NCI-H82 (cell line): ENCODE measurements around the gene ACTR5.
"Not testable (repeated sequence)": the region's sequence is repeated elsewhere in the genome, so short reads cannot be mapped to it uniquely, and the experiment has no call there.

Experiments
- DNase-seq: peaks from one replicate; lab custom pipeline; 2025; lab: John Stamatoyannopoulos, UW

Gene ACTR5

DNA sequence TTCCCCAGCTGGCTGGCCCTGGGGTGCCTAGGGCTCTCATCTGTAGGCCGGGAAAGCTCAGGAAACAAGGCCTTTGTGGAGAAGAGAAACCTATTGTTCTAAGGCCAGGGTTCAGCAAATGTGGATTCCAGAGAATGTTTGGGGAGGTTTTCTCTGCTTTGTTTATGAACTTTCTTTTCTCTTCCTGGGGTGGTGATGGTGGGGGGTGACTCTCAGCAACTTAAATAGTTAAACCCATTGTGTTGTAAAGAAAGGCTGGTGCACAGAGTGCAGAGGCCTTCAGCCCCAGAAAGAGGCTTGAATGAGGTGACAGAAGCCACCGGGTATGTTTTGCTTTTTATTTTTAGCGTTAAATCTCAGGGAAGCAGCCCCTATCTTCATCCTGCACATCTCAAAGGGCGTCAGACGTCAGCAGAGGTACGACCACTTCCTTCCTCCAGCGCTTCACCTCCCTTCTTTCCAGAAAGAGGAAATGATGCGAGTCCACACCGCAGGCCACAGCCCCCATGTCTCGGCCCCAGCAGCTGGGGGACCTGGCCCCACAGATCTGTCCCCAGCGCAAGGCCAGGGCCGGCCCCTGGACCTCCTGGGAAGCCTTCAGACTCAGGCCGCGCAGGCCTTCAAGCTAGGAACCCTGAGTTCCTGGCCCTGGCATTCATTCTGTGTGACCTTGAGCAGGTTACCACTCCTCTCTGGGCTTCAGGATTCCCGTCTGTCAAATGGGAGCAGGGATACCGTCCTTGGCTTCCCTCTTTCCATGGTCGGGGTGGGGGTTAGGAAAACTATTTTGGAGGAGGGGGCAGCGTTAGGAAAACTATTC, 56.6 kb downstream of the ACTR5 start:
- DNase-seq: no peak

DNA sequence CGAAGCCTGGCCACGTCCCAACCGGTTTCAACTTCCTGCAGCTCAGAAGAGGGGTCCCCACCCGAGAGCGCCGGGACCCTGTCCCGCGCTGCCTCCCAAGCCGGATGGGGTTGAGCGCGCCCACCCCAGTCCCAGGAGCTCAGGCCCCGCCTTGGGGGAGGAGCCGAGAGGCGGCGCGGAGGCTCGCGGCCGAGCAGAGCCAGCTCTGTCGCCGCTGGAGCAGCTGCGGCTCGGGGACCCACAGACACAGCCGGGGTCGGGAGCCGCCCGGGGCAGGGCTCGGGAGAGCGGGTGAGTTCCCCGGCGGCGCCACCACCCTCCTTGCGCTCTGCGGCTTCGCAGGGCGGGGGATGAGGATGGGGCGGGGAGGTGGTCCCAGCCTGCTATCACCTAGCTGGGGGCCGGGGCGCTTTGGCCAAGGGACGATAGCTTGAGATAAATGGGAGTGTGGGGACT, 57.3 kb downstream of the ACTR5 start, which contains the start of gene PPP1R16B:
Gene PPP1R16B (plus strand): TSS at position 196 of the 456 bp plus-strand sequence. CDS start 30,229 bp downstream, outside the sequence.
- DNase-seq: peak; percentile 62

DNA sequence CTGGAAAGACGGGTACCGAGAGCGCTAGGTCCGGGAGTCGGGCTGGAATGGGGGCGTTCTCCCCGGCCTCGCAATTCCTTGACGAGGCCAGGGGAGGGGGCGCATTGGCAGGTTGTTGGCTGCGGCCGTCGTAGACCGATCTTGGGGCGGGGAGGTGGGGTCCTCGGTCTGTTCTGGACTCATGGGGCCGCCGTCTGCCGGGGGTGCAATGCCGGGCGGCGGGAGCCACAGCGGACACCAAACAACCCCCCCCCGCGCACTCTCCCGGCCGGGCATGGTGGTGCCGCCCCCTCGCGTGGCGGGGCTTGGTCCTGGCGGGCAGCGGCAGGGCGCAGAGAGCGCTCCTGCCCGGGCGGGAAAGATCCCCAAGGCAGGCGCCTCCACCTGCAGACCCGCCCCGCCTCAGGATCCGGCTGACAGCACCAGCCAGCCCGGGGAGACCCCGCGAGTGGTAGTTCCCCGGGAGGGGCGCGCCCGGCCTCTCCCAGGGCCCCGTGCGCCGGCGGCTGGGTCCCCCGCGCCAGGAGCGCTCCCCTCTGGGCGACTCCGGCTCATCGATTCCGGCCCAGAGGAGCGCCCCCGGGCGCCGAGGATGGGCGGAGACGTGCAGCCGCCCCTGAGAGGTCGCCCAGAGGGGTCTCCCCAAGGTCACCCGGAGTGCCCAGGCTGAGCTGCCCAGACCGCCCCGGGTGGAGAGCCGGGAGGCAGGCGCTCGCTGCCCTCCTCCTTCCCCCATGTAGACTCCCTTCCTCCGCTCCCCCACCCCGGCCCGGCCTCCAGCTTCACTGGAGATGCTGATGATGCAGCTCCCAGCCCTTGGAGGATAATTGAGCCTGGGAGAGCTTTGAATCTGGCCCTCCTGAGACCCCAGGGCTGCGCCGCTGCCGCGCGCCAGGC, 57.9 kb downstream of the ACTR5 start:
- no peak for DNase-seq

DNA sequence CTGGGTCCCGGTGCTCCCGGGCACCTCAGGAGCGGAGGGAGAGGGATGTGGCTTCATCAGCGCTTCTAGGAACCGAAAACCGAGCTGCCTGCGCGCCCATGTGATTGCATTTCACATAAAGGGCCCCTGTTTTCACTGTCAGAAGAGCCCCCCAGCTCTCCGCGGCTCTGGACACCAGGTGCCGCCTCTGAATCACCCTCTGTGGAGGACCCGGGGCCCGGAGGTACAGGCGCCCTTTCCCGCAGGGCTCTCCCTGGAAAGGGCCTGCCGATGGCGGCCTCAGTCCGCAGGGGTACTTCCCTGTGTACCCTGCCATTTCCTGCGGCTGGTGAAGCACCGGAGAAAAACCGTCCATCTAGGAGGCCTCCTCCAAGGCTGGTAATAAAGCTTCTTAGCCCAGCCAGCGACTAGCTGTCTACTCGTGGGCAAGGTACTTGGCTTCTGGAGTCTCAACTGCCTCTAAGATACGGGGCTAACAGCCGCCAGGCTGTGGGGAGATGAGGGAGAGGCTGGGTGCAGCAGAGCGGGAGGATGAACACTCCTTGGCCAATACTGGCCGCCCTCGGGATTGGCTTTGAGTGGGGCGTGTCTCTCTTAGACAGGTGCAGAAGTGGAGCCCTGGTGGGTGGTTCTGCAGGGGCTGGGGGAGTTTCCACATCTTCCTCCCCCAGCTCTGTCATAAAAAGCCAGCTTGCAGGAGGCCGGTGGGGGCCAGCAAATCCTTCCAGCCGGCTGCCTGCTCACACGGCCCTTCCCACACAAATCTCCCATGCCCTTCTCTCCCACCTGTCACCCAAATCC, 58.8 kb downstream of the ACTR5 start:
- DNase-seq: peak; percentile 51

DNA sequence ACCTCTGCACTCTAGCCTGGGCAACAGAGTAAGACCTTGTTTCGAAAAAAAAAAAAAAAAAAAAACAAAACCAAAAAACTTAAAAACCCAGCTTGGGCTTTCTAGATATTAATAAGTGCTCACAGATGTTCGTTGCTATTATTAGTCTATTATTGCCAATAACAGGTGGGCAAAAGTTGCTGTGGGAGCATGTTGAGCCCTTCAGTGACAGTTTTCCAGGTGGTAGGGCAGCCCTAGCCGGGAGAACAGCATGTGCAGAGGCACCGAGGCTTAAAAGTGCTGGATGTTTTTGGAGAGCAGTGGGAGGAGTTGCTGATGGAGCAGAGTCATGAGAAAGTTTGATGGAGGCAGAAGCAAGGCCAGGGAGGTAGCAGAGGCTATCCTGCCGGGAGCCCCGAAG, 61.7 kb downstream of the ACTR5 start:
- no peak for DNase-seq

DNA sequence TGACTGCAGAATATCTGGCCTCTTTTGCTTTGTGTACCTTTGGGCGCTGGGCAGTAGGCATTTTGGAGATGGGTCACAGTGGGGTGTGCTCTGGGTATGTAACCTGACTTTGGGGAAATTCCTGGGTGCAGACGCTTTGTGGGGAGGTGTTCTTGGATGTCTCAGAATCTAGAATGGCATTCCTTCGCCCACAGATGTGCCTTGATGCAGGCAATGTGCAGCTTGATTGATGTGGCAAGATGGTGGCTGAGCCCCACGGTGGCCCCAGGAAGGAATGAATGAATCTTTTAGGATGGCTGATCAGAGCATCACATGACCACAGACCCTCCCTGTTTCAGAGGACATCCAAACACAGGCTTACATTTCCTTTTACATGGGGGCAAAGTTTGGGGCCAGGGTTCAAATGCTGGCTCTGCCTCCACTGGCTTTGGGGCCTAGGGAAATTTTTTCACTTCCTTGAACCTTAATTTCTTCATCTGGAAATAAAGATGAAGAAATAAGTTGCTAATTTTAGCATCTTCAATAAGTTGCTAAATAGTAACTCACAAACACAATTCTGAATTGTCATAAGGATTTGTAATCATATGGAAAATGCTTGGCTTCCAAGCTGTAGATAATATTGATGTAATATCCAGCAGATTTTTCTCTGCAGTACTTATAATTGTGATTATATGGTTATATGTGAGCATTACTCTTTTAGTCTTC, 62.8 kb downstream of the ACTR5 start:
- no peak for DNase-seq

DNA sequence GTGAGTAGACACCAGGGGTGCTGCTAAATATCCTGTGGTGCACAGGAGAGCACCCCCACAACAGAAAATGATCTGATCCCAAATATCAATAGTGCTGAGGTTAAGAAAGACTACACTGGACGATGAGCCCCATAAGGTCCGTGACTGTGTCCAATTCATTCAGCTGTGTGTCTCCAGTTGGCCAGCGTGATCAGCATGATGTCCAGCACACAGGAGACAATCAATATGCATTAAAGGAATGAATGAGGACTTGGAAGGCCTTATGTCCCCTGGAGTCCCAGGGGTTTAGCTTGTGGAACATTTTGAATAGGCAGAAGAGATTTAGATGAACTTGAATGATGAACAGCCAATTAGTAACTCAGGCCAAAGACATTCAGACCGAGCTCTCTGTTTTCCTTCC, 63.5 kb downstream of the ACTR5 start:
- DNase-seq: no peak

DNA sequence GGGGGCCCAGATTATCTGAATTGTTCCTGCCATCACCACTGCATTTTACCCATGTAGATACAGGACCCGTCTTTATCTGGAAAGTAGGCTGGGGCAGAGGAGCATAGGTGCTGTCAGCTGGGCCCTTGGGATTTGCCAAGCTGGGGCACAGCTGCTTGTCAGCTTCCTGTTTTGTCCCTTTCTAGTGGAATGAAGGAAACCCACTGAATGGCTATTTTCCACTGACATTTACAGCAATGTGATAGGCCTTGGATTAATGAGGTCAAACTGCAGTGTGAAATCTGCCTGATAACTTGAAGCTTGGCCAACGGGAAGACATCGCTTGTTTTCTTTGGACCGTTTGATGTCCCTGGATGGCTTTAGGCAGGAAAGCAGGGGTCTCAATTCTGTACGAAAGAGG, 63.9 kb downstream of the ACTR5 start:
- DNase-seq: no peak

DNA sequence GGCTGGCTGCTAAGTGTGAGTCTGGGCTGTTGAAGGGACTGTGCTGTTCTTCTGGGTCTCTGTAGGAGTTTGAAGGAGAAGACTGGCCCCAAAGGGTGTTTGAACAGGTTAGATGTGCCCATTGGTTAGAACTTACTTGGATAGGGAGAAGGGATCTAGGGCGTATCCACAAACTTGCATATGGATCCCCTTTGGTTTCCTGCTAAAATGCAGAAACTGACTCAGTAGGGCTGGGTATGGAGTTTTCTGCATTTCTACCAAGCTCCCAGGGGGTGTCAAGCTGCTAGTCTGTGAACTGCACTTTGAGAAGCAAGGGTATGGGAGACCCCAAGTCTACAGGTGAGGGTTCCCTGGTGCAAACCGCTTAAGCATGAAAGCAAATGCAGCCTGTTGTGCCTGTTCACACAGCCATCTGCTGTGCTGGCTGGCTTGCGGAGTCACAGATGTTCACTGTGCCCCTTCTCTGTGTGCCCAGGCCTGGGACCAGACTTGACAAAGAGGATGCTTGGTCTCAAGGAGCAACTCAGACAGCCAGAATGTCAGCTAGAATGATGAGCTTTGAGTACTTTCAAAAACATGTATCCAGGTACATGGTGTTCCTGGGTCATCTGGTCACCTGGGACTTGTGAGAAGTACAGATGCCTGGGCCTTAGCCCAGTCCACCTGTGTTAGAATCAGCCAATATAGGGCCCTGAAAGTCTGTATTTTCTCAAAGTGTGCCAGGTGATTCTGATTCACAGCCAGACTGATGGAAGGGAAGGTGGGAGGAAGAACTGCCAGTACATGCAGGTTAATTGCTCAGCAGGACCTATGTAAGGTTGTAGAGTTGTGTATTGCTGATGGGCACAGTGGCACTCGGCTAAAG, 64.7 kb downstream of the ACTR5 start:
- no peak for DNase-seq

DNA sequence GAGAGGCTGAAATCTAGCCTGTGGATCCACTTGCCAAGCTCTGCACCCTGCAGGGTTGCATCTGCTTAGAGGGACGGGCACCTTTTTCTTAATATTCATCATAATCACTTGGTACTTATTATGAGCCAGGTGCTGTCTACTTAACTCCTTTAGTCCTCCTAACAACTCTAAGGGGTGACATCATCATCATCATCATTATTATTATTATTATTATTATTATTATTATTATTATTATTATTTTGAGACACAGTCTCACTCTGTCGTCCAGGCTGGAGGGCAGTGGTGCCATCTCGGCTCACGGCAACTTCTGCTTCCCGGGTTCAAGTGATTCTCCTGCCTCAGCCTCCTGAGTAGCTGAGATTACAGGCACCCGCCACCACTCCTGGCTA, 65.3 kb downstream of the ACTR5 start:
- not testable (repeated sequence) for DNase-seq

DNA sequence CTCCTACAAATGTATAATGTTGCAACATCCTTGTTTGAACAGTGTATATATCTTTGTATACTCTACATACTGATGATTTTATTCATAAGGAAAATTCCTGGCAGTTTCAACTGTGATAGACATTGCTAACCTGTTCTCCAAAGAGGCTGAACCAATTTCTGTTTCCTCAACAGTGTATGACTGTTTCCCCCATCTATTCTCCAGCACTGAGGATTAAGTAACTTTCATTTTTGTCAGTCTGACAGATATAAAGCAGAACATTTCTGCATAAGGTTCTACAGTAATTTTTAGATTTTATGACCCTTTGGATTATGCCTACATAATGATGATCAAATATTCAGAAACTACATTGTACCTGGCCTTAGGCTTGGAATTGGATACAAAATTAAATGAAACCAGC, 67.2 kb downstream of the ACTR5 start:
- DNase-seq: no peak

DNA sequence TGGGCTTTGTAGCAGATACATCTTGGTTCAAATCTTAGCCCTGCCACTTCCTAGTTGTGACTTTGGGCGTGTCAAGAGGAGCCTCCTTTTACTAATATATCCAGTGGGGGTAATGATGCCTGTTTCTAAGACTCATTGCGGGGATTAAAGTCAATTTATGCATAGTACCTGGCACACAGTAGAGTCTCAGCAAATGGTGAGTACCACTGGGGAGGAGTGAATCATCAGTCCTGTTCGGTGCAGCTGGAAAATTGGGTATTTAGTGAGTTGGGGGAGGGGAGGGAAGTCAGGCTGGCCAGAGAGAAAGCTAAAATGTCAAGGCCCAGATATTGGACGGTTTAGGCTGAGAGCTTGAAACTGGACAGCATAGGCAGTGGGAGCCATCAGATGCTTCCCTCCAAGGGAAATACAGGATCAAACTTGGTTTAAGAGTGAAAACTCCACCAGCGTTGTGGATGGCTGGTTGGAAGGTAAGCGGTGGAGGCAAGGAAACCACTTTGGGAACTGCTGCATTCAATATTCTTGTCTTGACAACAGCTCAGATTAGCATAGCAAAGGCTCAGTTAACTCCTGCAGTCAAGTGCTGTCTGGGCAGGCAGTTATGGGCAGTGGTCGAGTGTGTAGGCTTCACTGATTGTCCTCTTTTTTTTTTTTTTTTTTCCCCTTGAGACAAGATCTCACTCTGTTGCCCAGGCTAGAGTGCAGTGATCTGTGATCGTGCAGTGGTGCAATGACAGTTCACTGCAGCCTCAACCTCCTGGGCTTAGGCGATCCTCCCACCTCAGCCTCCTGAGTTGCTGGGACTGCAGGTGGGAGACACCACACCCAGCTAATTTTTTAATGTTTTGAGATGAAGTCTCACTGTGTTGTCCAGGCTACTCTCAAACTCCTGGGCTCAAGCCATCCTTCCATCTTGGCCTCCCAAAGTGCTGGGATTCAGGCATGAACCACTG, 70.1 kb downstream of the ACTR5 start:
- DNase-seq: no peak
